Gastrocnemius medialis (tissue), 4 donors: Measurements from ENCODE around the gene GABRA5.

Experiments used
- POLR2A ChIP-seq, 2 donors: fragments of 450-650 bp; IDR thresholded peaks; one replicate each; pipeline ENCODE4 v1.6.1; 2017; ENCODE audit warnings: antibody characterized with exemption in 2 of 2, mild to moderate bottlenecking in 2 of 2, moderate library complexity in 2 of 2
- TF ChIP-seq, protein P1 (sequence below), 5 experiments: fragments of 450-650 bp in 3 of 5; fragments of 200-600 bp in 2 of 5; sonication (generic) in 2 of 5; IDR thresholded peaks in 4 of 5; conservative IDR thresholded peaks in 1 of 5; 1 replicate in 4 of 5; 2 replicates in 1 of 5; pipeline ENCODE4 v1.5.1; 2016 to 2019; ENCODE audit warnings: antibody characterized with exemption in 5 of 5, mild to moderate bottlenecking in 3 of 5, moderate library complexity in 3 of 5

GRCh38 chr15:26864664-26865191 is 2.1 kb upstream of the GABRA5 start:
- TF ChIP-seq, protein P1, sequence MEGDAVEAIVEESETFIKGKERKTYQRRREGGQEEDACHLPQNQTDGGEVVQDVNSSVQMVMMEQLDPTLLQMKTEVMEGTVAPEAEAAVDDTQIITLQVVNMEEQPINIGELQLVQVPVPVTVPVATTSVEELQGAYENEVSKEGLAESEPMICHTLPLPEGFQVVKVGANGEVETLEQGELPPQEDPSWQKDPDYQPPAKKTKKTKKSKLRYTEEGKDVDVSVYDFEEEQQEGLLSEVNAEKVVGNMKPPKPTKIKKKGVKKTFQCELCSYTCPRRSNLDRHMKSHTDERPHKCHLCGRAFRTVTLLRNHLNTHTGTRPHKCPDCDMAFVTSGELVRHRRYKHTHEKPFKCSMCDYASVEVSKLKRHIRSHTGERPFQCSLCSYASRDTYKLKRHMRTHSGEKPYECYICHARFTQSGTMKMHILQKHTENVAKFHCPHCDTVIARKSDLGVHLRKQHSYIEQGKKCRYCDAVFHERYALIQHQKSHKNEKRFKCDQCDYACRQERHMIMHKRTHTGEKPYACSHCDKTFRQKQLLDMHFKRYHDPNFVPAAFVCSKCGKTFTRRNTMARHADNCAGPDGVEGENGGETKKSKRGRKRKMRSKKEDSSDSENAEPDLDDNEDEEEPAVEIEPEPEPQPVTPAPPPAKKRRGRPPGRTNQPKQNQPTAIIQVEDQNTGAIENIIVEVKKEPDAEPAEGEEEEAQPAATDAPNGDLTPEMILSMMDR (IDR thresholded peaks at IDR 0.05 in 4 of 5, conservative IDR thresholded peaks at IDR 0.05 in 1 of 5), result no peak
- no peak for TF ChIP-seq POLR2A (IDR thresholded peaks at IDR 0.05)
